Activated T-helper 9 cell treated with anti-CD3 and anti-CD28 coated beads, Interleukin-2, amount 50 U/mL, for 16 hours (primary cell): ENCODE data around the gene DRICH1.
"Not testable (repeated sequence)": the region's sequence is repeated elsewhere in the genome, so short reads cannot be mapped to it uniquely, and the experiment has no call there.

Experiments
- DNase-seq: peaks from one replicate; pipeline ENCODE4 v3.0.0-alpha.2; 2020; ENCODE audit warnings: low read depth

DRICH1 gene

GRCh38 chr22:23598805-23599518, 33.2 kb downstream of the DRICH1 start:
- no peak for DNase-seq

- not testable (repeated sequence) for DNase-seq
Measured at GRCh38 chr22:23597576-23598268, 34.4 kb downstream of the DRICH1 start.

GRCh38 chr22:23595904-23596303, 36.2 kb downstream of the DRICH1 start:
- not testable (repeated sequence) for DNase-seq

- no peak for DNase-seq
Measured at GRCh38 chr22:23591846-23592245, 40.3 kb downstream of the DRICH1 start.

- peak; percentile 12 for DNase-seq
Measured at GRCh38 chr22:23591201-23591791, 40.8 kb downstream of the DRICH1 start.

- no peak for DNase-seq
Measured at GRCh38 chr22:23583836-23584235, 48.3 kb downstream of the DRICH1 start.

- DNase-seq = no peak
Measured at GRCh38 chr22:23583153-23583552, 49.0 kb downstream of the DRICH1 start.

- no peak for DNase-seq
Measured at GRCh38 chr22:23581260-23581650, 50.9 kb downstream of the DRICH1 start.

- DNase-seq = no peak
Measured at GRCh38 chr22:23580576-23581259, 51.4 kb downstream of the DRICH1 start.

- no peak for DNase-seq
Measured at GRCh38 chr22:23579870-23580575, 52.1 kb downstream of the DRICH1 start, which contains the start of gene IGLL1. IGLL1 (minus strand) TSS chr22:23580290; CDS start chr22:23580190, 100 bp downstream.

- no peak for DNase-seq
Measured at GRCh38 chr22:23579280-23579679, 52.8 kb downstream of the DRICH1 start.

- no peak for DNase-seq
Measured at GRCh38 chr22:23578306-23578705, 53.8 kb downstream of the DRICH1 start.

- DNase-seq = no peak
Measured at GRCh38 chr22:23576681-23577080, 55.4 kb downstream of the DRICH1 start.

GRCh38 chr22:23575601-23576000, 56.5 kb downstream of the DRICH1 start:
- no peak for DNase-seq

- no peak for DNase-seq
Measured at GRCh38 chr22:23574877-23575276, 57.2 kb downstream of the DRICH1 start.

GRCh38 chr22:23574371-23574811, 57.7 kb downstream of the DRICH1 start:
- DNase-seq = no peak

- DNase-seq = not testable (repeated sequence)
Measured at GRCh38 chr22:23573701-23574235, 58.4 kb downstream of the DRICH1 start.

- DNase-seq = not testable (repeated sequence)
Measured at GRCh38 chr22:23573106-23573505, 59.0 kb downstream of the DRICH1 start.

- DNase-seq = no peak
Measured at GRCh38 chr22:23571486-23571885, 60.6 kb downstream of the DRICH1 start.

GRCh38 chr22:23570681-23571080, 61.4 kb downstream of the DRICH1 start:
- DNase-seq = no peak

GRCh38 chr22:23569716-23570115, 62.4 kb downstream of the DRICH1 start:
- DNase-seq = no peak
